Pancreas (tissue), 10 donors: Measurements from ENCODE around the gene GLIS2. TPM values are rescaled to one million over a fixed set of nuclear protein-coding genes. Genes with fewer than 3 reads are reported as not detected.

Experiments used
- ATAC-seq, 4 donors: fragments of 200-7000 bp; cut with Tn5 transposase; one replicate each; pipeline versions ENCODE4 v1.8.0 to v1.9.1; 2020; ENCODE audit warnings: mild to moderate bottlenecking in 4 of 4, moderate library complexity in 4 of 4
- DNase-seq, 6 donors: peaks; one replicate each; pipeline ENCODE4 v3.0.0-alpha.2; 2020
- FAIRE-seq: peaks from 2 replicates; lab custom pipeline; 2012; peaks lifted over from hg19 to GRCh38; lab: Jason Lieb, UNC
- H3K27ac ChIP-seq, 4 donors: fragments of 200-600 bp; sonication (generic); 1 replicate in 3 of 4; 2 replicates in 1 of 4; pipeline versions ENCODE4 v1.5.0 to v1.8.0; 2020
- H3K27me3 ChIP-seq, 4 donors: fragments of 200-600 bp; one replicate each; pipeline ENCODE4 v1.8.0; 2021
- H3K36me3 ChIP-seq, 3 donors: fragments of 200-600 bp; sonication (generic) in 1 of 3; one replicate each; pipeline versions ENCODE4 v1.5.0 to v1.8.0; 2020 to 2021
- H3K4me1 ChIP-seq, 3 donors: fragments of 200-600 bp; one replicate each; pipeline ENCODE4 v1.8.0; 2021
- H3K4me3 ChIP-seq, 4 donors: fragments of 200-600 bp; sonication (generic) in 2 of 4; one replicate each; pipeline versions ENCODE4 v1.5.0 to v1.8.0; 2020 to 2021
- H3K9me3 ChIP-seq, 4 donors: fragments of 200-600 bp; one replicate each; pipeline ENCODE4 v1.8.0; 2021
- CTCF ChIP-seq, 4 donors: fragments of 200-600 bp; sonication (generic) in 3 of 4; IDR thresholded peaks; one replicate each; pipeline versions ENCODE4 v1.5.0 to v1.8.0; 2021; ENCODE audit warnings: antibody characterized with exemption in 4 of 4
- WGBS, 2 donors: extraction: QIAGEN DNeasy Blood & Tissue Kit; methylation state at CpG; one replicate each; pipeline ENCODE4 v1.1.7; 2013; 5-methylcytosine and 5-hydroxymethylcytosine counted together
- intact Hi-C, 3 donors: fragments of 100-400 bp; cut with DNase I; formaldehyde crosslinking; loops; one replicate each; pipeline versions ENCODE4 v1.11.1 to v1.14.2; 2022
- polyA plus RNA-seq, 2 donors: library from polyadenylated mRNA; stranded (reverse); fragments of 200-250 nt; gene quantifications; one replicate each; pipeline ENCODE4 v1.2.3, GENCODE V29; 2013
- total RNA-seq, 6 donors: library from RNA; stranded (reverse); fragmentation: NEBNext Ultra II Directional in 4 of 6; extraction: Animal tissue kit (Norgen Biotek cat#: 25700) in 4 of 6; gene quantifications; one replicate each; pipeline versions ENCODE4 v1.2.1 to v1.2.4, GENCODE V29; 2021 to 2023
- donor health status: healthy with polysubstance abuse.
- donor health status: DM: no; HTN: no; CAD: no; lungs with moderate emphysema.
- donor health status: DM: no; HTN: no; CAD: no.
- donor health status: control.
- donor health status: control.
- donor health status: Bipolar disorder and iron deficiency.
- donor health status: DM: yes; HTN: yes; CAD: no.
- donor health status: DM: no; HTN: no; CAD: no.
- donor health status: DM: no; HTN: no; CAD: no.
- donor health status: DM: yes; HTN: yes; CAD: no.

Gene GLIS2
- total and polyA plus RNA-seq, 8 donors, result 5.5 to 15.1 (median 10.9) TPM

- Histone ChIP-seq H3K9me3 (no peaks in the 10 kb centered on the region), H3K4me3 (peak overlapping the region in 1 of 4 donors; percentile 65), H3K4me1 (peaks cover 0 to 12% (median 12%) of the 10 kb centered on the region in 3 donors), H3K27me3 (no peaks in the 10 kb centered on the region), H3K27ac (peak overlapping the region; percentile 69 to 92 (median 82)), H3K36me3 (no peaks in the 10 kb centered on the region)
- DNase-seq, result peak; percentile 30 to 77 (median 59)
- peak in 2 of 4 donors; percentile 5 to 9 for ATAC-seq
- TF ChIP-seq CTCF (IDR thresholded peaks at IDR 0.05), result no peak
- no peak for FAIRE-seq
- intact Hi-C loops, result no loop called here
- 74 to 77% methylated on average over 14 of the region's 14 CpGs for WGBS, 2 donors
Measured at GRCh38 chr16:4370570-4371356, 54.9 kb downstream of the GLIS2 start.

- intact Hi-C loops, result no loop called here
- WGBS, 2 donors, result 2 to 3% methylated on average over 45 to 50 of the region's 50 CpGs
- no peaks in the 10 kb centered on the region for H3K27me3 ChIP-seq
- peak; percentile 70 to 79 (median 73) for ATAC-seq
- peaks cover 0 to 19% (median 18%) of the 10 kb centered on the region in 3 donors for H3K4me1 ChIP-seq
- DNase-seq, result peak; percentile 70 to 94 (median 85)
- peak within 1 kb of the TSS; percentile 69 to 92 (median 82) for H3K27ac ChIP-seq
- no peaks in the 10 kb centered on the region for H3K9me3 ChIP-seq
- TF ChIP-seq CTCF (IDR thresholded peaks at IDR 0.05), result no peak
- FAIRE-seq, result no peak
- no peaks in the 10 kb centered on the region for H3K36me3 ChIP-seq
- peak within 1 kb of the TSS; percentile 46 to 67 (median 58) for H3K4me3 ChIP-seq
Measured at GRCh38 chr16:4371357-4372000, 55.6 kb downstream of the GLIS2 start, which contains the start of gene VASN. VASN (plus strand) TSS chr16:4371848; CDS start chr16:4380878, 9,030 bp downstream.

GRCh38 chr16:4372001-4372577 is 56.2 kb downstream of the GLIS2 start:
- peaks cover 0 to 24% (median 22%) of the 10 kb centered on the region in 3 donors for H3K4me1 ChIP-seq

More at GRCh38 chr16:4372001-4372577, 56.2 kb downstream of the GLIS2 start:
- no peaks in the 10 kb centered on the region for H3K36me3 ChIP-seq
- FAIRE-seq (no peak), ATAC-seq (peak in 3 of 4 donors; percentile 1 to 29 (median 2)), DNase-seq (peak in 1 of 6 donors; percentile 41)
- peak overlapping the region; percentile 69 to 92 (median 82) for H3K27ac ChIP-seq
- H3K9me3 ChIP-seq, result no peaks in the 10 kb centered on the region
- no peaks in the 10 kb centered on the region for H3K27me3 ChIP-seq
- H3K4me3 ChIP-seq, result peak overlapping the region; percentile 46 to 67 (median 58)
- WGBS, 2 donors, result 3 to 4% methylated on average over 42 to 43 of the region's 43 CpGs
- no peak for TF ChIP-seq CTCF (IDR thresholded peaks at IDR 0.05)
- intact Hi-C loops, result no loop called here
